Prostate gland (tissue), 2 donors: ENCODE data around the gene OSR1.
A peak's percentile ranks its signal among the peaks of the same experiment; 100 is the strongest.

Experiments used
- POLR2A ChIP-seq: fragments of 450-650 bp; IDR thresholded peaks from one replicate; pipeline ENCODE4 v1.6.1; 2016; ENCODE audit warnings: antibody characterized with exemption, mild to moderate bottlenecking
- TF ChIP-seq, protein P1 (sequence below), 4 experiments: fragments of 200-600 bp in 2 of 4; fragments of 450-650 bp in 2 of 4; sonication (generic) in 2 of 4; IDR thresholded peaks; 1 replicate in 3 of 4; 2 replicates in 1 of 4; pipeline ENCODE4 v1.5.1; 2016 to 2019; ENCODE audit warnings: antibody characterized with exemption in 4 of 4, mild to moderate bottlenecking in 2 of 4, moderate library complexity in 2 of 4

DNA sequence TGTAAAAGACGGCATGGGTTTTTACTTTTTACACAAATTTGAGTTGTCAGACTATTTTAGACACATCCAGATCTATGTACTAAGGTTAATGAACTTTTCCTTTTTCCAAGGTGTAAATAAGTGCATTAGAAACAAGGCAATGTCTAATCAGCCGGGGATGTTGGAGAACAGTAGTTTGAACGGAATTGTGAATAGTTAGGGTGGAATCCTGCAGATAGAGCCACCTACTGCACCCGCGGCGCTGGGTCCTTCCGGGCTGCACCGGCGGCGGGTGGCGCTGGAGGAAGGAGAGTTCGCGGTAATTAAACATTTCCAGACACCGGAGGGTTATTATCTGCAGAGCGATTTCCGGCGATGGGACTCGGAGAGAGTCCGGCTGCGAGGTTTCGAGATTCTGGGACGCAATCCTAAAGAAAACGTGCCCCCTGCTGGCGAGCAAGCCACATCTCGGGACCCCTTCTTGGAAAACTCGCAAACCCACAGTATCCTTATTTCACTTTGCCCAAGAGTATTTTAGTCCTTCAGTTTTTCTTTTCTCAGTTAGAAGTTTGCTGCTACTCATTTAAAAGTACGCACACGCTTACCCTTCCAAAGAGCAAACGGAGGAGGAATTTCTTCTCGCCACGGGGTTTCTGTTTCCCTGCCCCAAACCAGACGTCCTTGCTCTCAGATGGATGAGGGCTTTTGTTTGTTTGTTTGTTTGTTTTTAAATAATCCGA lies 4.5 kb upstream of the OSR1 start:
- TF ChIP-seq, protein P1, sequence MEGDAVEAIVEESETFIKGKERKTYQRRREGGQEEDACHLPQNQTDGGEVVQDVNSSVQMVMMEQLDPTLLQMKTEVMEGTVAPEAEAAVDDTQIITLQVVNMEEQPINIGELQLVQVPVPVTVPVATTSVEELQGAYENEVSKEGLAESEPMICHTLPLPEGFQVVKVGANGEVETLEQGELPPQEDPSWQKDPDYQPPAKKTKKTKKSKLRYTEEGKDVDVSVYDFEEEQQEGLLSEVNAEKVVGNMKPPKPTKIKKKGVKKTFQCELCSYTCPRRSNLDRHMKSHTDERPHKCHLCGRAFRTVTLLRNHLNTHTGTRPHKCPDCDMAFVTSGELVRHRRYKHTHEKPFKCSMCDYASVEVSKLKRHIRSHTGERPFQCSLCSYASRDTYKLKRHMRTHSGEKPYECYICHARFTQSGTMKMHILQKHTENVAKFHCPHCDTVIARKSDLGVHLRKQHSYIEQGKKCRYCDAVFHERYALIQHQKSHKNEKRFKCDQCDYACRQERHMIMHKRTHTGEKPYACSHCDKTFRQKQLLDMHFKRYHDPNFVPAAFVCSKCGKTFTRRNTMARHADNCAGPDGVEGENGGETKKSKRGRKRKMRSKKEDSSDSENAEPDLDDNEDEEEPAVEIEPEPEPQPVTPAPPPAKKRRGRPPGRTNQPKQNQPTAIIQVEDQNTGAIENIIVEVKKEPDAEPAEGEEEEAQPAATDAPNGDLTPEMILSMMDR (IDR thresholded peaks at IDR 0.05), result peak; percentile 78 to 93 (median 82)
- no peak for TF ChIP-seq POLR2A
